GM12865 (cell line): ENCODE data around the gene CYP39A1.

Source experiments
- DNase-seq: peaks from one replicate; pipeline ENCODE4 v3.0.0; 2010; ENCODE audit warnings: low read depth
- H3K4me3 ChIP-seq: 2 replicates; pipeline ENCODE4 v1.5.1; 2011; ENCODE audit warnings: mild to moderate bottlenecking, low read depth, low read length, control low read depth
- CTCF ChIP-seq: IDR thresholded peaks from 2 replicates; pipeline ENCODE4 v1.5.1; 2011; ENCODE audit warnings: low read length, control low read depth, low read depth, inconsistent platforms; ENCODE audit not compliant: insufficient read depth; ENCODE audit errors: missing control alignments

CYP39A1 gene

GRCh38 chr6:46652603-46653438 lies at the start of gene CYP39A1, which contains the start of gene SLC25A27:
CYP39A1 (minus strand) TSS chr6:46652818; CDS start chr6:46652582, 236 bp downstream.
SLC25A27 (plus strand) TSS chr6:46652975; CDS start chr6:46653193, 218 bp downstream.
- DNase-seq: peak; percentile 79
- H3K4me3 ChIP-seq: peak within 1 kb of the TSS; percentile 60
- no peak for TF ChIP-seq CTCF

- no peak for TF ChIP-seq CTCF
- H3K4me3 ChIP-seq: no peak overlapping the region
- DNase-seq: no peak
These were observed 47.4 kb upstream of the CYP39A1 start for GRCh38 chr6:46699970-46700369.

- H3K4me3 ChIP-seq: no peak overlapping the region
- DNase-seq: no peak
- no peak for TF ChIP-seq CTCF
These were observed 38.4 kb upstream of the CYP39A1 start for GRCh38 chr6:46690911-46691451.

- no peak overlapping the region for H3K4me3 ChIP-seq
- no peak for DNase-seq
- no peak for TF ChIP-seq CTCF
These were observed 37.6 kb upstream of the CYP39A1 start for GRCh38 chr6:46690141-46690755.

GRCh38 chr6:46689657-46690056 lies 37.0 kb upstream of the CYP39A1 start:
- TF ChIP-seq CTCF: no peak
- no peak overlapping the region for H3K4me3 ChIP-seq
- DNase-seq: no peak

- no peak overlapping the region for H3K4me3 ChIP-seq
- DNase-seq: no peak
- TF ChIP-seq CTCF: no peak
These were observed 36.3 kb upstream of the CYP39A1 start for GRCh38 chr6:46688966-46689335.
